Panc1 (cell line): ENCODE data around the gene PROZ. TPM values are rescaled to one million over a fixed set of nuclear protein-coding genes. Genes with fewer than 3 reads are reported as not detected.

Experiments used
- ATAC-seq: fragments of 200-7000 bp; cut with Tn5 transposase; 2 replicates; pipeline ENCODE4 v1.9.1; 2020; ENCODE audit warnings: mild to moderate bottlenecking, moderate library complexity
- BruUV-seq: library from RNA; stranded (reverse); fragments of 400-500 nt; replicated peaks from 2 replicates; lab custom pipeline; 2021; lab: Mats Ljungman, UMichigan
- CTCF ChIA-PET: fragments of 300-600 bp; sonication (Branson Sonifier 250); formaldehyde crosslinking; loops from one replicate; lab custom pipeline; 2022; ENCODE audit warnings: antibody characterized with exemption; lab: Charles Lee
- POLR2A ChIA-PET: fragments of 300-600 bp; sonication (Branson Sonifier 250); formaldehyde crosslinking; loops from one replicate; lab custom pipeline; 2022; ENCODE audit warnings: antibody characterized with exemption; lab: Charles Lee
- DNase-seq: peaks from one replicate; pipeline ENCODE4 v3.0.0-alpha.2; 2010; ENCODE audit warnings: low read depth, low spot score
- H3K27ac ChIP-seq: 2 replicates; pipeline ENCODE4 v1.5.1; 2011; ENCODE audit warnings: mild to moderate bottlenecking, low read length, inconsistent platforms
- H3K27me3 ChIP-seq: fragments of 200-500 bp; sonication (Bioruptor generic); 2 replicates; pipeline ENCODE4 v1.6.0; 2014; ENCODE audit warnings: low read length, inconsistent platforms; ENCODE audit not compliant: control insufficient read depth, insufficient read depth
- H3K36me3 ChIP-seq: fragments of 200-500 bp; sonication (Bioruptor generic); 2 replicates; pipeline ENCODE4 v1.5.1; 2014; ENCODE audit warnings: inconsistent platforms, mild to moderate bottlenecking, low read length, moderate library complexity; ENCODE audit not compliant: control insufficient read depth, insufficient read depth
- H3K4me1 ChIP-seq: 2 replicates; pipeline ENCODE4 v1.5.1; 2011; ENCODE audit warnings: inconsistent platforms, mild to moderate bottlenecking, low read length, moderate library complexity; ENCODE audit not compliant: control insufficient read depth, insufficient read depth
- H3K4me3 ChIP-seq, 2 experiments: 2 replicates each; pipeline ENCODE4 v1.5.1; 2011 to 2012; ENCODE audit warnings: low read depth in 2 of 2, low read length in 2 of 2, mild to moderate bottlenecking in 2 of 2, inconsistent platforms in 1 of 2, moderate library complexity in 1 of 2
- H3K9me3 ChIP-seq: fragments of 200-500 bp; sonication (Bioruptor generic); 2 replicates; pipeline ENCODE4 v1.5.1; 2014; ENCODE audit warnings: low read depth, mild to moderate bottlenecking, inconsistent platforms, low read length, moderate library complexity; ENCODE audit not compliant: control insufficient read depth, insufficient read depth
- CTCF ChIP-seq: fragments of 450-650 bp; IDR thresholded peaks from 2 replicates; pipeline ENCODE4 v1.5.1; 2017; ENCODE audit warnings: mild to moderate bottlenecking
- POLR2AphosphoS5 ChIP-seq: IDR thresholded peaks from 2 replicates; pipeline ENCODE4 v1.6.1; 2012; ENCODE audit warnings: mild to moderate bottlenecking, low read depth, low read length, moderate library complexity
- REST ChIP-seq, 2 experiments: IDR thresholded peaks; 2 replicates each; pipeline ENCODE4 v1.6.1; 2011 to 2012; ENCODE audit warnings: low read depth in 2 of 2, control low read depth in 1 of 2, low read length in 1 of 2, mild to moderate bottlenecking in 1 of 2, moderate library complexity in 1 of 2; ENCODE audit not compliant: insufficient read depth in 1 of 2
- SIN3A ChIP-seq: IDR thresholded peaks from 2 replicates; pipeline ENCODE4 v1.6.1; 2012; ENCODE audit warnings: low read depth, mild to moderate bottlenecking, low read length, moderate library complexity, borderline replicate concordance; ENCODE audit not compliant: insufficient read depth
- TCF7L2 ChIP-seq: IDR thresholded peaks from 2 replicates; pipeline ENCODE4 v1.6.1; 2011; ENCODE audit warnings: mild to moderate bottlenecking, low read depth, low read length, inconsistent platforms
- in situ Hi-C: cut with HindIII; loops from 2 replicates; pipeline ENCODE4 v1.10.0; 2016; ENCODE audit warnings: low sequenced_read_pairs, low pct_unique_long_range_greater_than_20kb
- intact Hi-C: fragments of 100-400 bp; cut with micrococcal nuclease; formaldehyde crosslinking; loops from one replicate; pipeline ENCODE4 v1.10.0; 2022; ENCODE audit not compliant: unreplicated experiment
- total RNA-seq: library from RNA; stranded (reverse); gene quantifications from one replicate; pipeline ENCODE4 v1.2.1, GENCODE V29; 2021; ENCODE audit not compliant: unreplicated experiment

PROZ gene
- total RNA-seq, 1 experiment from 2014 or later, result not detected

- intact Hi-C loops (no loop called here), in situ Hi-C loops (no loop called here)
- Histone ChIP-seq H3K9me3 (no peaks in the 10 kb centered on the region), H3K27me3 (no peaks in the 10 kb centered on the region), H3K27ac (no peak overlapping the region), H3K36me3 (peaks cover 5% of the 10 kb centered on the region; the same call in 1 of the 2 replicates), H3K4me3 (no peak overlapping the region), H3K4me1 (peaks cover 9% of the 10 kb centered on the region)
- ATAC-seq, result no peak
- no peak for TF ChIP-seq TCF7L2
- TF ChIP-seq REST (IDR thresholded peaks at IDR 0.05; ENCODE audit: insufficient read depth in 1 of 2, low read depth in 2 of 2, low read length in 1 of 2), result no peak
- no peak for TF ChIP-seq POLR2AphosphoS5
- TF ChIP-seq SIN3A, result no peak
- no peak for TF ChIP-seq CTCF
- POLR2A ChIA-PET, result no interaction called here
- DNase-seq, result no peak
- CTCF ChIA-PET, result no interaction called here
- BruUV-seq, result no TSS peak
Measured at GRCh38 chr13:113201815-113202214, 43.4 kb downstream of the PROZ start.

GRCh38 chr13:113202912-113203311 is 44.5 kb downstream of the PROZ start:
- in situ Hi-C loops, result no loop called here
- intact Hi-C loops, result no loop called here
- CTCF ChIA-PET, result no interaction called here
- no peak for DNase-seq
- ATAC-seq, result no peak
- Histone ChIP-seq H3K4me3 (no peak overlapping the region), H3K4me1 (peaks cover 15% of the 10 kb centered on the region), H3K27me3 (no peaks in the 10 kb centered on the region), H3K27ac (no peak overlapping the region), H3K9me3 (no peaks in the 10 kb centered on the region), H3K36me3 (peaks cover 3% of the 10 kb centered on the region)
- POLR2A ChIA-PET, result no interaction called here
- no TSS peak for BruUV-seq
- TF ChIP-seq REST (IDR thresholded peaks at IDR 0.05; ENCODE audit: insufficient read depth in 1 of 2, low read depth in 2 of 2, low read length in 1 of 2), result no peak
- no peak for TF ChIP-seq POLR2AphosphoS5
- no peak for TF ChIP-seq TCF7L2
- no peak for TF ChIP-seq CTCF
- TF ChIP-seq SIN3A, result no peak
